IPS-11a (cell line): ENCODE measurements around the gene VPS37D.
"Not testable (repeated sequence)": the region's sequence is repeated elsewhere in the genome, so short reads cannot be mapped to it uniquely, and the experiment has no call there.

Experiments
- H3K4me3 ChIP-seq: one replicate; pipeline ENCODE4 v1.5.1; 2013; ENCODE audit warnings: low read depth, low read length, control low read depth

VPS37D gene

DNA sequence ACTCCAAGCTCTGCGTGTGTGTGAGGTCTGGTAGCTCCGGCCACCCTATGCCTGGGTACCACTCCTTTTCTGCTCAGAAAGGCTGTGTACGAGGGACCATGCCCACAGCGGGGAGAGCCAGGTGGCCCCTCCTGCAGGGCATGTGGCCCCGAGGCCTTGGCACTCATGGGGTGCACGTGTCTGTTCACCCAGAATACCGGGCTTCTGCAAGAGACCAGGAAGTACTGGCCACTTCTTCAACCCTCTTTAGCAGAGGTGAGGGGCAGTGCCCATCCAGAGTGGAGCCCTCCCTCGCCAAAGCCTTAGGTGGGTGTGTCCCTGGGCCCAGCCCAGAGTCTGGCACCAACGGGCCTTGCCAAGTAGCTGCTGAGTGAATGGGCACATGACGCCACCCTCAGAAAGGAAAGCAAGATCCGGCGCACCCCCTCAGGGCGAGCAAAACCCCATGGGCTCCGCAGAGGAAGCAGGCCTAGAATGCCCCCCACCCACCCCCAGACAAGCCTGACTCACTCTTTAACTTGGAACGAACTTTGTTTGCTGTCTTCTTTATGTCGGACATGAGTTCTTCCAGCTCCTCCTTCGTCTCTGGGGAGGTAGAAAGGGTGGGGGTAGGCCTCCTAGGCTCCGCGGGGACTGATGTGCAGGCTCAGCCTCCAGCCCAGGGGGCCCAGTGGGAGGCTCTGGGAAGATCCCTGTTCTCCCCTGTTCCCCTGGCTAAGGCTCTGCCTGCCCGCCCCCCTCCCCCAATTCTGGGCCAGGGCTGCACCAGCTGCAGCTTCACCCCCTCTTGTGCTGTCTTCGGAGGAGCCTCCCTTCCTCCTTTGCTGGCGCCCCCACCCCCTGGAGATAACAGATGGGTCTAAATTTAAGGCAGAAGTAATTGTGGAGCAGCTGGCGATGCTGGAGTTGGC, 37.3 kb downstream of the VPS37D start:
- no peak overlapping the region for H3K4me3 ChIP-seq

- H3K4me3 ChIP-seq: no peak overlapping the region
Measured at GRCh38 chr7:73705551-73705920, 37.9 kb downstream of the VPS37D start.

GRCh38 chr7:73706126-73707044, 38.8 kb downstream of the VPS37D start:
- no peak overlapping the region for H3K4me3 ChIP-seq

GRCh38 chr7:73707045-73707631, 39.5 kb downstream of the VPS37D start:
- H3K4me3 ChIP-seq: no peak overlapping the region

DNA sequence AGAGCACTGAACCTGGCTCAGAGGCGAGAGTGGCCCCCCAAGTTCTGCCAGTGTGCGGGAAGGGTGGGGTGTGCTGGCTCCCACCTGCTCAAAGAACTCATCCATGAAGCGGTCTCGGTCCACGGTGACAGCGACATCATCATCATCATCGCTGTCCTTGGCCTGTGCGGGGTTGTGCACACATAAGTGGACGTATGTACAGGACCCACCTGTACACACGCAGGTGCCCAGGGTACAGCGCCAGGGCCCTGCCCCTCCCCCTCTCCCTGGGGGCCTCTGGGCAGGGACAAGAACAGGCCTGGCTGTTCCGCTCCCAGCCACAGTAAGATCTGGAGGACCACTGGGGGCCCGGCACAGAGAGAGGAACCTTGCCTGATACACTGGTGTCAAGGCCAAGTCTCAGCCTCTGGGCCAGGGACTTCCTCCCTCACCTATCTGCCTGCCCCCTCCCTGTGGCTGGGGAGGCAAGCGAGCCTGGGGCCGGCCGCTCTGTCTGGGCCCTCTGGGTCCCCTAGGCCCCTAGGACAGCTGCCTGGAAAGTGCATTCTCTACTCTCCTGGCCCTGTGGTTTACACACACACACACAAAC, 41.4 kb downstream of the VPS37D start:
- no peak overlapping the region for H3K4me3 ChIP-seq

- no peak overlapping the region for H3K4me3 ChIP-seq
Measured at GRCh38 chr7:73712773-73713172, 45.1 kb downstream of the VPS37D start.

DNA sequence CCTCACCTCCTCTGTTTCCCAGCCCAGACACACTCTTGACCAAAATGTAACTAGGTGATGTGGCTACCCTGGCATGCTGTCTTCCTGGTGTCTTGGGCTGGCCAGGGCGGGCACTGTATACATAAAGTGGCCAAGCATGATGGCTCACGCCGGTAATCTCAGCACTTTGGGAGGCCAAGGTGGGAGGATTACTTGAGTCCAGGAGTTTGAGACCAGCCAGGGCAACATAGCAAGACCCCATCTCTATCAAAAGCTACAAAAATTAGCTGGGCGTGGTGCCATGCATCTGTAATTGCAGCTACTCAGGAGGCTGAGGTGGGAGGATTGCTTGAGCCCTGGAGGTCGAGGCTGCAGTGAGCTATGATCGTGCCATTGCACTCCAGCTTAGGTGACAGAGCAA, 45.7 kb downstream of the VPS37D start:
- H3K4me3 ChIP-seq: not testable (repeated sequence)

GRCh38 chr7:73715648-73716317, 48.2 kb downstream of the VPS37D start:
- no peak overlapping the region for H3K4me3 ChIP-seq

DNA sequence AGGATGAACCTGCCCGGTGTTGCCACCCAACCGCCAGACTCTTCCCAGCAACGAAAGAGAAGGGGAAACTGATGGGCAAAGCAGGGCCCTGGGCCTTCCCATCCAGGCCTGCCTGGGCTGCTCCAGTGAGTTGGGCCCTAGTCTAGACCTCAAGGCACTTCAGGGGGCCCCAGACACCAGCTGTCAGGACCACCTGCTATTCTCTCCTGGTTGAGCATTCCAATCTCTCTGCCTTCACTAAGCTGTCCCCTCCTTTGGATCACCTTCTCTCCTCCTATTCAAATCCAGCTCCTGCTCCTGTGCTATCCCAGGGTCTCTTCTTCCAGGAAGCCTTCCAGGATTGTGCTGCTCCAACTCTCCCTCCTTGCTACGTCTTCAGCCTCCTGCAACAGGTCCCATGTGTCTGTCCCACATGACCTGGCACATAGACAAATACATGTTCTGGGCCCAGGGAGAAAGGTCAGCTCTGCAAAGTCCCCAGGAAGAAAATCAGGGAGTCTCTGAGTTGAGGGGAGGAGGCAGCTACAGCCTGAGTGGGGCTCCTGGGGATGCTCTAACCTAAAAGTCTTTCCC, 48.8 kb downstream of the VPS37D start:
- H3K4me3 ChIP-seq: no peak overlapping the region

GRCh38 chr7:73717025-73717807, 49.6 kb downstream of the VPS37D start:
- no peak overlapping the region for H3K4me3 ChIP-seq

DNA sequence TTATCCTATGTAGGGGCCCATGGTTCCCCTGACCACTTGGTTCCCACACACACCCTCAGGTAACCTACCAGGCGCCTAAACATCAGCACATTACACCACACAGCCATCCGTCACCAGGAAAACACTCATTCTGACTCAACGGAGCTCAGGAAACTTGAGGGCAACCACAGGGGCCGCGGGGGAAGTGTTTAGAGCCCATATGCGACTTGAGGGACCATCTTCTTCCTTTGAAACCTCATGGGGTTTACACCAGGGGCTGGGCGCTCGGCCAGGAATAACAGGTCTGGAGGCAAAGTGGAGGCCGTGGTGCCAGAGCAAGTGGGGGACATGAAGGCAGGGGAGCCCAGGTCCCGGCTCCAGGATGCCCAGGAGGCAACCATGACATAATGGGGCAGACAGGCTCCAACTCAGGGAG, 50.4 kb downstream of the VPS37D start:
- H3K4me3 ChIP-seq: no peak overlapping the region

- peak overlapping the region; percentile 62 for H3K4me3 ChIP-seq
Measured at GRCh38 chr7:73718438-73718881, 50.8 kb downstream of the VPS37D start.

DNA sequence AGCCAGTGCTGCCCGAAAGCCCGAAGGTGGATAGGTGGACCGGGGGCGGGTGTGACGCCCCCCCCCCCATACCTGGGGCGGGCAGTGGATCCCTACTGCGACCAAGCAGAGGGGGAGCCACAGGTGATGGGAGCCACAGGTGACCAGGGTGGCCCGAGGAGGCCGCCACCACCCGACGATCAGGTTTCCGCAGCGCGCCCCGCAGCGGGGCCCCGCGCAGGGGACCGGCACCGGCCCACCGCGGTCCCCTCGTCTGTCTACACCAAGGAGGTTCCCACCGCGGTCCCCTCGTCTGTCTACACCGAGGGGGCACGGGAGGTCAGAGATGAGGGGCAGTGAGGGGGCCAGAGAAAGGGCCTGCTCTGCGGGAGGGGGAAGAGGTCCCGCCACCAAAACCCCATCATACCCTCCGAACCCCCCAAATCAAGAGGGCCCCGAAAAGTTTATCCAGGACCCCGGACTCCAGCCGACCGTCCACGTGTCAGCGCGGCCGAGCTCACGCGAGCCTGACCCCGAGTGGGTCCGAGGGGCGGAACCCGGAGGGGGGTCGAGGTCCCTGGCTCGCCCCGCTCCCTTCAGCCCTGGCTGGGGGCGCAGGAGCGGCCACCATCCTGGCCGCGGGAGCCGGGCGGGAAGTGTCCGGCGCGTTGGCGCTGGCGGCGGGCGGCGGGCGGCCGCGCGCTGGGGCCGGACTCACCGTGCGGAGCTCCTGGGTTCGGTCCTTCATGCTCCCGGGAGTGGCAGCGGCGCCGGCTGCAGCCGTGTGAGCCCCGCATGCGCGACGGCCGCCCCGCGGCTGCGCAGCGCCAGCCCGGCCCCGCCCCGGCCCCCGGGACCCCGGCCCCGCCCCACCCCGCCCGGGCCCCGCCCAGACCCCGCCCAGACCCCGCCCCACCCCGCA, 51.5 kb downstream of the VPS37D start, which contains the start of gene STX1A:
Gene STX1A (minus strand): TSS at position 765 of the 901 bp plus-strand sequence. CDS start 38 bp downstream, at position 727.
- H3K4me3 ChIP-seq: peak within 1 kb of the TSS; percentile 62

DNA sequence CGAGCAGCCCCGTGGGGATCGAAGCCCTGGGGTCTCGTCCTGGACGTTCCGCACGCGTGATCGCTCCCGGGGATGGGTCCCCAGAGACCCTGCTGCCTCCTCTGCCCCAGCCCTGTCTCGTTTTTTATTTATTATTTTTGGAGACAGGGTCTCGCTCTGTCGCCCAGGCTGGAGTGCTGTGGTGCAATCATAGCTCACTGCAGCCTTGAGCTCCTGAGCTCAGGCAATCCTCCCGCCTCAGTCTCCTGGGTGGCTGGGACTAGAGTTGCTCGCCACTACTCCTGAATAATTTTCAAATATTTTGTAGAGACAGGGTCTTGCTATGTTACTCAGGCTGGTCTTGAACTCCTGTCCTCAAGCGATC, 52.2 kb downstream of the VPS37D start:
- H3K4me3 ChIP-seq: peak overlapping the region; percentile 8

GRCh38 chr7:73720443-73720842, 52.8 kb downstream of the VPS37D start:
- H3K4me3 ChIP-seq: not testable (repeated sequence)

DNA sequence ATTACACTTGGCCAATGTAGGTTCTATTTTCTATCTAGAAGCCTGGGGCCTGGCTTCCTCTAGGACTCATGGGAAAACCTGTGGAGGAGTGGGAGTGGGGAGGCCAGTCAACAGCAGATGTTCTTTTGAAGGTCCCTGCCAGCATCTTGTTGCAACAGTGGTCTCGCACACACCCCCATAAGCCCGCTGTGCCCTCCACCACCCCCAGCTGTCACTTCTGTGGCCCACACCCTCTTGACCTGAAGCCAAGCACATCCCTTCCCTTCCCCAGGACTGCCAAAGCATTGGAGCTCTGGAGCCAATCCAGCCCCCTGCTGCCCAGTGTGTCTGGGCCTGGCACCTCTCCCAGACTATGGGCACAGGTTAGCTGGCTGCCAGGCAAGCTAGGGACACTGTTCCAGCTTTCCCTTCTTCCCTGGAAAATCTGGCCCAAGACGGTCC, 53.8 kb downstream of the VPS37D start:
- no peak overlapping the region for H3K4me3 ChIP-seq
